Karpas-422 (cell line): ENCODE data around the gene ZFHX3. TPM values are rescaled to one million over a fixed set of nuclear protein-coding genes. Genes with fewer than 3 reads are reported as not detected.

Experiments used
- DNase-seq: peaks from one replicate; pipeline ENCODE4 v3.0.0-alpha.2; 2015
- H2AFZ ChIP-seq: fragments of 200-600 bp; sonication (generic); 2 replicates; pipeline ENCODE4 v1.6.1; 2014; ENCODE audit warnings: antibody characterized with exemption, low read length, mixed read lengths
- H3K27ac ChIP-seq: fragments of 200-600 bp; sonication (generic); 2 replicates; pipeline ENCODE4 v1.5.1; 2014; ENCODE audit warnings: mild to moderate bottlenecking, low read length, moderate library complexity
- H3K27me3 ChIP-seq: fragments of 200-600 bp; sonication (generic); 2 replicates; pipeline ENCODE4 v1.6.1; 2014; ENCODE audit warnings: low read length, mixed read lengths
- H3K36me3 ChIP-seq: fragments of 200-600 bp; sonication (generic); 2 replicates; pipeline ENCODE4 v1.6.1; 2014; ENCODE audit warnings: low read length, mixed read lengths; ENCODE audit not compliant: insufficient read depth
- H3K4me1 ChIP-seq: fragments of 200-600 bp; sonication (generic); 2 replicates; pipeline ENCODE4 v1.6.1; 2014; ENCODE audit warnings: mild to moderate bottlenecking, low read length, mixed read lengths
- H3K4me2 ChIP-seq: fragments of 200-600 bp; sonication (generic); 2 replicates; pipeline ENCODE4 v1.6.1; 2014; ENCODE audit warnings: low read length, low read depth, mild to moderate bottlenecking; ENCODE audit not compliant: poor library complexity, severe bottlenecking
- H3K4me3 ChIP-seq: fragments of 200-600 bp; sonication (generic); 2 replicates; pipeline ENCODE4 v1.5.1; 2014; ENCODE audit warnings: mild to moderate bottlenecking, antibody characterized with exemption, low read length, mixed read lengths
- H3K79me2 ChIP-seq: fragments of 200-600 bp; sonication (generic); 2 replicates; pipeline ENCODE4 v1.6.1; 2014; ENCODE audit warnings: mild to moderate bottlenecking, low read length, mixed read lengths
- H3K9ac ChIP-seq: fragments of 200-600 bp; sonication (generic); 2 replicates; pipeline ENCODE4 v1.6.0; 2014; ENCODE audit warnings: low read length
- H3K9me2 ChIP-seq: fragments of 200-600 bp; sonication (generic), shearing (Covaris generic); replicated peaks from 2 replicates; pipeline ENCODE4 v1.6.0; 2014; ENCODE audit warnings: mild to moderate bottlenecking, low read length, moderate library complexity; ENCODE audit not compliant: insufficient read depth
- H3K9me3 ChIP-seq: fragments of 300-700, 200-600 bp; sonication (generic); 2 replicates; pipeline ENCODE4 v1.6.1; 2014; ENCODE audit warnings: low read length, mixed read lengths
- H4K20me1 ChIP-seq: fragments of 200-600 bp; sonication (generic); 2 replicates; pipeline ENCODE4 v1.6.1; 2014; ENCODE audit warnings: mild to moderate bottlenecking, antibody characterized with exemption, low read length, low read depth; ENCODE audit not compliant: insufficient read depth
- total RNA-seq: library from RNA; depleted of rRNA; stranded (reverse); fragments of >200 nt; shearing (Covaris generic); gene quantifications from 2 replicates; pipeline ENCODE4 v1.2.3, GENCODE V29; 2014; ENCODE audit warnings: low replicate concordance

ZFHX3 gene
- total RNA-seq, 1 experiment from 2014 or later: 0.67 TPM

GRCh38 chr16:72838586-72838910 is 209.4 kb downstream of the ZFHX3 start:
- 0 out of 2 replicates have a peak, but pooled peaks cover 4% of the 10 kb centered on the region for H4K20me1 ChIP-seq
- no peak overlapping the region for H3K4me3 ChIP-seq
- H3K36me3 ChIP-seq: no peaks in the 10 kb centered on the region
- H3K9ac ChIP-seq: no peak overlapping the region
- DNase-seq: no peak
- no peaks in the 10 kb centered on the region for H3K9me3 ChIP-seq
- no peak overlapping the region for H3K4me2 ChIP-seq
- no peak overlapping the region for H2AFZ ChIP-seq
- peaks cover 8% of the 10 kb centered on the region for H3K4me1 ChIP-seq
- no peak overlapping the region for H3K27ac ChIP-seq
- no peaks in the 10 kb centered on the region for H3K79me2 ChIP-seq
- no peaks in the 10 kb centered on the region for H3K27me3 ChIP-seq
- H3K9me2 ChIP-seq: no peaks in the 10 kb centered on the region

DNA sequence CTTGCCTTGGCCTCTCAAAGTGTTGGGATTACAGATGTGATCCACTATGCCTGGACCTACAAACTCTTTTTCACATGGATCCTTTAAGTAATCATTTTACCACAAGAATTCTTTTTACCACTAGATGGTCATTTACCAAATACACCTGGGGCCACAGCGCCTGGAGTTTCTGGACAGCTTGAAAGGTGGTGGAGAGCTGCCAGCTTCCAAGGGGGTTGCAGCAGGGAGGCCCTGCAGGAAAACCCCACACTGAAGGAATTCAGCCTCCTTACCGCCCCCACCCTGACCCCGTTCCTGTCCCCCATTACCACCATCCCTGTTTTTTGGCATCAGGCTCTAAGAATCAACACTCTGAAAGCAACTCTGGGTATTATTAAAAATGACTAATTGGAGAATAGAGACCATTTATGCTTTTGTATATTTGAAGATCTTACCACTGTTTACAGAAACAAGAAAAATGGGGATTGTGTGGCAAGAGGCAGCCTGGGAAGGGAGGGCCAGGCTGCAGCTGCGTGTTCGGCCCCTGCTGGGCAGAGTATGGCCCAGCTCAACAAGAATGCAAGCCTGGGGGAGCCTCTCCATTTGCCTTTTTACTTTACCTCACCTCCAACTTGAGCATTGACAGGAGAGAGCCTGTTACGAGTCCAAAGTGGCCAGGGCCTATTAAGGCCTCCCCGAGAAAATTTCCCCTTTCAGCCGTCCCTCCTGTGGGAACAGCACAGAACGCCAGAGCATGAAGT is 209.9 kb downstream of the ZFHX3 start:
- H4K20me1 ChIP-seq: 0 out of 2 replicates have a peak, but pooled peaks cover 4% of the 10 kb centered on the region
- H3K36me3 ChIP-seq: no peaks in the 10 kb centered on the region
- no peak overlapping the region for H2AFZ ChIP-seq
- H3K4me2 ChIP-seq: no peak overlapping the region
- H3K4me1 ChIP-seq: peaks cover 8% of the 10 kb centered on the region
- no peaks in the 10 kb centered on the region for H3K9me3 ChIP-seq
- no peaks in the 10 kb centered on the region for H3K79me2 ChIP-seq
- no peak for DNase-seq
- no peak overlapping the region for H3K4me3 ChIP-seq
- H3K27me3 ChIP-seq: no peaks in the 10 kb centered on the region
- H3K9me2 ChIP-seq: no peaks in the 10 kb centered on the region
- H3K27ac ChIP-seq: no peak overlapping the region
- H3K9ac ChIP-seq: no peak overlapping the region

- H3K9me3 ChIP-seq: no peaks in the 10 kb centered on the region
- no peak overlapping the region for H3K4me2 ChIP-seq
- H3K4me1 ChIP-seq: peaks cover 8% of the 10 kb centered on the region
- no peaks in the 10 kb centered on the region for H3K9me2 ChIP-seq
- no peaks in the 10 kb centered on the region for H3K79me2 ChIP-seq
- no peak overlapping the region for H2AFZ ChIP-seq
- no peak overlapping the region for H3K27ac ChIP-seq
- DNase-seq: no peak
- H3K27me3 ChIP-seq: no peaks in the 10 kb centered on the region
- no peak overlapping the region for H3K9ac ChIP-seq
- no peak overlapping the region for H3K4me3 ChIP-seq
- peaks cover 4% of the 10 kb centered on the region; the same call in 1 of the 2 replicates for H4K20me1 ChIP-seq
- H3K36me3 ChIP-seq: no peaks in the 10 kb centered on the region
Observed at GRCh38 chr16:72836985-72837384, 210.9 kb downstream of the ZFHX3 start.

- Histone ChIP-seq H3K27ac (no peak overlapping the region), H3K36me3 (no peaks in the 10 kb centered on the region), H3K4me2 (no peak overlapping the region), H4K20me1 (peaks cover 4% of the 10 kb centered on the region; the same call in 1 of the 2 replicates), H2AFZ (no peak overlapping the region), H3K9me2 (no peaks in the 10 kb centered on the region), H3K9me3 (no peaks in the 10 kb centered on the region), H3K4me3 (no peak overlapping the region), H3K79me2 (no peaks in the 10 kb centered on the region), H3K27me3 (no peaks in the 10 kb centered on the region), H3K4me1 (peaks cover 8% of the 10 kb centered on the region), H3K9ac (no peak overlapping the region)
- DNase-seq: no peak
Observed at GRCh38 chr16:72836181-72836580, 211.7 kb downstream of the ZFHX3 start.

DNA sequence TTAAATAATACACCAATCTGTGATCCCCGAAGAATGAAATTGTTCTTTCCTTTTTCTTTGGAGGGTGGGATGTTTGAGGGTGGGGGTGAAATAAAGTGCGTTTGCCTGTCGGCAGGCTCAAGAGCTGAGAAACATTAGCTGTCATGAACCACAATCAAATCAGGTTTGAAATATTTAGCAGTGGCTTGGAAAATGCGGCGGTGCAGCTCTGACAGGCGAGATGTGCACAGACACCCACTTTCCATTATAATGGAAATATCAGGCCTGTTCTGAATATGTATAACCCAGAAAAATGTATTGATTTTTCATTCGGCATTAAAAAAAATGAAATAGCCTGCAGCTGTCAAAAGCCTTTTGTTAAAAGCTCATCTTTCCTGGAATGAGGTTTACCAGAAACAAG is 212.8 kb downstream of the ZFHX3 start:
- Histone ChIP-seq H3K4me3 (no peak overlapping the region), H3K4me1 (peaks cover 8% of the 10 kb centered on the region), H3K9me2 (no peaks in the 10 kb centered on the region), H3K9me3 (no peaks in the 10 kb centered on the region), H3K27me3 (no peaks in the 10 kb centered on the region), H3K4me2 (no peak overlapping the region), H2AFZ (no peak overlapping the region), H3K27ac (no peak overlapping the region), H4K20me1 (peaks cover 4% of the 10 kb centered on the region; the same call in 1 of the 2 replicates), H3K36me3 (no peaks in the 10 kb centered on the region), H3K79me2 (no peaks in the 10 kb centered on the region), H3K9ac (no peak overlapping the region)
- DNase-seq: no peak

DNA sequence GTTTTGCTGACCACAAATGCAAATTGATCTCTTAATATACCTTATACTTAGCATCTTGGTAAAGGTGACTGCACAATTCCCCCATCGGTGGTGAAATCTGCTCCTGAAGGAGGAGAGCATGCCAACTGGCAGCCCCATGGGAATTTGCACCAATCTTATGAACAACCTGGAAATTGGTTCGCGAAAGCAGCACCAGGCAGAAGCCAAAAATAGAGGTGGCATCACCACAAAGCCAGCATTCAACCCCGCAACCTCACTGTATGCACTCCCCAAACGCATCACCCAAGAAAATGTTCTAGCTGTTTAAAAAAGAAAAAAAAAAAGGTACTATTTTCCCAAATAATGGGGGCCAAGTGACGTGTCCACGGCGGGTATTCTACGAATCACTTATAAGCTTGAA is 213.4 kb downstream of the ZFHX3 start:
- Histone ChIP-seq H2AFZ (no peak overlapping the region), H3K27ac (no peak overlapping the region), H3K9me3 (no peaks in the 10 kb centered on the region), H3K79me2 (no peaks in the 10 kb centered on the region), H3K36me3 (no peaks in the 10 kb centered on the region), H3K4me3 (no peak overlapping the region), H3K4me1 (peaks cover 8% of the 10 kb centered on the region), H3K4me2 (no peak overlapping the region), H3K27me3 (no peaks in the 10 kb centered on the region), H3K9me2 (no peaks in the 10 kb centered on the region), H3K9ac (no peak overlapping the region), H4K20me1 (peaks cover 4% of the 10 kb centered on the region; the same call in 1 of the 2 replicates)
- DNase-seq: peak; percentile 25

DNA sequence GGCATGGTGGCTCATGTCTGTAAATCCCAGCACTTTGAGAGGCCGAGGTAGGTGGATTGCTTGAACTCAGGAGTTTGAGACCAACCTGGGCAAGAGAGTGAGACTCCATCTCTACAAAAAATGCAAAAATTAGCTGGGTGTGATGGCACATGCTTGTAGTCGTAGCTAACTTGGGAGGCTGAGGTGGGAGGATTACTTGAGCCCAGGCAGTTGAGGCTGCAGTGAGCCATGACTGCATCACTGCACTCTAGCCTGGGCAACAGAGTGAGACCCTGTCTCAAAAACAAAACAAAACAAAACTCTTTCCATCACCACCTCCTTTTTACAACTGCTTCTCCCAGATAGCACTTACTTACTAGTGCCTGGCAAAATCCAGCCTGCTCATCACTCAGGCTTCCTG is 214.0 kb downstream of the ZFHX3 start:
- no peak overlapping the region for H2AFZ ChIP-seq
- no peaks in the 10 kb centered on the region for H3K36me3 ChIP-seq
- no peaks in the 10 kb centered on the region for H3K27me3 ChIP-seq
- H3K79me2 ChIP-seq: no peaks in the 10 kb centered on the region
- no peak overlapping the region for H3K27ac ChIP-seq
- H3K4me1 ChIP-seq: peaks cover 8% of the 10 kb centered on the region
- H4K20me1 ChIP-seq: peaks cover under 1% of the 10 kb centered on the region; the same call in 1 of the 2 replicates
- no peaks in the 10 kb centered on the region for H3K9me3 ChIP-seq
- H3K4me2 ChIP-seq: no peak overlapping the region
- H3K9me2 ChIP-seq: no peaks in the 10 kb centered on the region
- no peak for DNase-seq
- H3K4me3 ChIP-seq: no peak overlapping the region
- no peak overlapping the region for H3K9ac ChIP-seq

DNA sequence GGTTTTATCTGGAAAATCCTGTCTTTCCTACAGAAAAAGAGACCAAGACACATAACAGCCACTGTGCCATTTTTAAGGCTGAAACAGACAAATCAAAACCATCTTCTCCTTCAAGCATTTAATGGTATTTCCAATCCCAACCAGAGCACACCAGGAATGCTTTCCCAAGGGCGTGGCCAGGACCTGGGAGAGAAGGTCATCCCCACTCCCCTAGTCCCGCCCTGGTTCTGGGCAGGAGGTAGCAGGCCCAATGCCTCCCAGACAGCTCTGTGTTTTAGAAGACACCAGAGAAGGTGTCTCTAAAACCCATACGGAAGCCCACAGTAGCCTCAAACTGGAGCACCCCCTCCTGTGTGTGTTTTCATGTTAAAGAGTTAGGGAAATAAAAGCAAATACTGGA is 214.4 kb downstream of the ZFHX3 start:
- Histone ChIP-seq H3K27ac (no peak overlapping the region), H3K9me2 (no peaks in the 10 kb centered on the region), H3K4me2 (no peak overlapping the region), H3K79me2 (no peaks in the 10 kb centered on the region), H3K36me3 (no peaks in the 10 kb centered on the region), H3K9ac (no peak overlapping the region), H3K4me1 (peaks cover 8% of the 10 kb centered on the region), H2AFZ (no peak overlapping the region), H3K27me3 (no peaks in the 10 kb centered on the region), H3K4me3 (no peak overlapping the region), H3K9me3 (no peaks in the 10 kb centered on the region), H4K20me1 (no peaks in the 10 kb centered on the region; the same call in 1 of the 2 replicates)
- DNase-seq: no peak
